Gastrocnemius medialis (tissue), 4 donors: ENCODE measurements around the gene APBB2.

Experiments
- POLR2A ChIP-seq, 2 donors: fragments of 450-650 bp; IDR thresholded peaks; one replicate each; pipeline ENCODE4 v1.6.1; 2017; ENCODE audit warnings: antibody characterized with exemption in 2 of 2, mild to moderate bottlenecking in 2 of 2, moderate library complexity in 2 of 2
- TF ChIP-seq, protein P1 (sequence below), 5 experiments: fragments of 450-650 bp in 3 of 5; fragments of 200-600 bp in 2 of 5; sonication (generic) in 2 of 5; IDR thresholded peaks in 4 of 5; conservative IDR thresholded peaks in 1 of 5; 1 replicate in 4 of 5; 2 replicates in 1 of 5; pipeline ENCODE4 v1.5.1; 2016 to 2019; ENCODE audit warnings: antibody characterized with exemption in 5 of 5, mild to moderate bottlenecking in 3 of 5, moderate library complexity in 3 of 5

DNA sequence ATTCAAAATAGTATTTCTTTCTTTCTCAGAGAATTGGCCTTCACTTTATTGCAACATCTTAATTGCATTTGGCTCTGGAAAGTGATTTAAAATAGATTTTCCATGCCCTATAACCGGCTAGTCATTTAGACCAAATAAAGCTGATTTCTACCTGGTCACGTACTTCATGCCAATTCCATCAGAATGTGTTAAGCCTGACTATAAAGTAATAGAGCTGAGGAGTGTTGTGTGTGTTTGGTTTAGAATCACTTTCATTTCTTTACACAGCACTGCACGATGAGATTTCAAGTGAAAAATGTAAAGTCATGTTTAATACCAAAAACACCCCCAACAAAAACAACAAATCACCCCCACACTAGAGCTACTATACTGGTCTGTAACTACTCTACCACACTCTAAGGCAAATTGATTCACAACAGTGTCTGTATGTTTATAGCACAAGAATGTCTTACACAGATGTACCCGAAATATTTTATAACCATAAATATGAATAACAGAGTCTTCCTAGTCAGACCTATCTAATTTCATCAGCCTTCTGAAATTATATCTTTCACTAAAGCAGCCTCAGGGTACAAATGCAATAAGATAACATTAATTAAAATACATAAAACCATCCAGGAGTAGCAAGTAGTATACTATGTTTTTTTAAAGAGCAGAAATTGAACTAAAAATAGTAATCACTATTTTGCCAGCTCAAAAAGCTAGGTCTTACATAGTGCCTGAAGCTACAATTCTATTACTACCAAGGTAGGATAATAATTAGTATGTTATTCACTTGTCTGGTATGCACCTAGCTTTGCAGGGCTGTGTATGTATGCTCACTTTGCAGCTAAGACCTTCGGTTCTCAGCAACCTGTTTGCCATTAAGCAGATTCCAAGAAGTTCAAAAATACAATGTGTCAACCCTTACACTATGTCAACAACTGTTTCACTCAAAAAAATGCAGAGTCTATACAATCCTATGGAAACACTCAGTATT is 28.4 kb downstream of the APBB2 start:
- TF ChIP-seq, protein P1, sequence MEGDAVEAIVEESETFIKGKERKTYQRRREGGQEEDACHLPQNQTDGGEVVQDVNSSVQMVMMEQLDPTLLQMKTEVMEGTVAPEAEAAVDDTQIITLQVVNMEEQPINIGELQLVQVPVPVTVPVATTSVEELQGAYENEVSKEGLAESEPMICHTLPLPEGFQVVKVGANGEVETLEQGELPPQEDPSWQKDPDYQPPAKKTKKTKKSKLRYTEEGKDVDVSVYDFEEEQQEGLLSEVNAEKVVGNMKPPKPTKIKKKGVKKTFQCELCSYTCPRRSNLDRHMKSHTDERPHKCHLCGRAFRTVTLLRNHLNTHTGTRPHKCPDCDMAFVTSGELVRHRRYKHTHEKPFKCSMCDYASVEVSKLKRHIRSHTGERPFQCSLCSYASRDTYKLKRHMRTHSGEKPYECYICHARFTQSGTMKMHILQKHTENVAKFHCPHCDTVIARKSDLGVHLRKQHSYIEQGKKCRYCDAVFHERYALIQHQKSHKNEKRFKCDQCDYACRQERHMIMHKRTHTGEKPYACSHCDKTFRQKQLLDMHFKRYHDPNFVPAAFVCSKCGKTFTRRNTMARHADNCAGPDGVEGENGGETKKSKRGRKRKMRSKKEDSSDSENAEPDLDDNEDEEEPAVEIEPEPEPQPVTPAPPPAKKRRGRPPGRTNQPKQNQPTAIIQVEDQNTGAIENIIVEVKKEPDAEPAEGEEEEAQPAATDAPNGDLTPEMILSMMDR (IDR thresholded peaks at IDR 0.05 in 4 of 5, conservative IDR thresholded peaks at IDR 0.05 in 1 of 5): no peak
- no peak for TF ChIP-seq POLR2A (IDR thresholded peaks at IDR 0.05)
